GM19452 (cell line): ENCODE measurements around the gene RC3H1.
"Not testable (repeated sequence)": the region's sequence is repeated elsewhere in the genome, so short reads cannot be mapped to it uniquely, and the experiment has no call there.

Source experiments
- ATAC-seq: cut with Tn5 transposase; IDR thresholded peaks from one replicate; pipeline ENCODE4 v1.9.1; 2021; ENCODE audit not compliant: unreplicated experiment

Gene RC3H1

DNA sequence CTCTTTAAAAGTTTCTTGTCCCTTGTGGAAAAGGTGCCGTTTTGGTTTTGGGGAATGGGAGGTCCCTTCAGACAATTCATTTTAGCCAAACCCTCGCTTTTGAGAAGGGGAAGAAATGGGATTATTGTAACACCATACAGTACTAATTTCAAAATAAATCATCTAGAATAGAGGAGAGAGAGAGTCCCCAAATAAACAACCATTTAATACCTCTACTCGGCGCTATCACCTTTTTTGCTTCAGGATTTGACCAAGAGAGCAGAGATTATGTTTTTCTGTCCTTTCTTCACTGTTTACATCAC lies 770 bp upstream of the RC3H1 start:
- no peak for ATAC-seq

- peak; percentile 50 for ATAC-seq
Measured at GRCh38 chr1:174021591-174022079, 522 bp downstream of the RC3H1 start.

GRCh38 chr1:174018565-174018964 lies 3.6 kb downstream of the RC3H1 start:
- no peak for ATAC-seq

- no peak for ATAC-seq
Measured at GRCh38 chr1:174017231-174017970, 4.8 kb downstream of the RC3H1 start.

DNA sequence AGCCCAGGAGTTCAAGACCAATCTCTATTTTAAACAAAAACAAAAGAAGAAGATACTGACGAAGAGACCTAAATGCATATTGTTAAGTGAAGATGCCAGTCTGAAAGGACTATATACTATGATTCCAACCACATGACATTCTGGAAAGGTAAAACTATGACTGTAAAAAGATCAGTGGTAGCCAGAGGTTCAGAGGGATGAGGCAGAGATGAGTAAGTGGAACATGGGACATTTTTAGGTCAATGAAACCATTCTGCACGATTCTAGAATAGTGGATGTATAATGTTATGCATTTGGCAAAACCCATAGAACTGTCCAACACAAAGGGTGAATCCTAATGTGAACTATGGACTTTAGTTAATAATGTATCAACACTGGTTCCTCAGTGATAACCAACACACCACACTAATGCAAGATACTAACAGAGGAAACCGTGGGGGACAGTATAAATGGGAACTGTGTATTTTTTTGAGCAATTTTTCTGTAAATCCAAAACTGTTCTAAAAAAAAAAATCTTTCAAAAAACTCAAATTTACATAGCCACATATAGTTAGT lies 8.2 kb downstream of the RC3H1 start:
- ATAC-seq: no peak

DNA sequence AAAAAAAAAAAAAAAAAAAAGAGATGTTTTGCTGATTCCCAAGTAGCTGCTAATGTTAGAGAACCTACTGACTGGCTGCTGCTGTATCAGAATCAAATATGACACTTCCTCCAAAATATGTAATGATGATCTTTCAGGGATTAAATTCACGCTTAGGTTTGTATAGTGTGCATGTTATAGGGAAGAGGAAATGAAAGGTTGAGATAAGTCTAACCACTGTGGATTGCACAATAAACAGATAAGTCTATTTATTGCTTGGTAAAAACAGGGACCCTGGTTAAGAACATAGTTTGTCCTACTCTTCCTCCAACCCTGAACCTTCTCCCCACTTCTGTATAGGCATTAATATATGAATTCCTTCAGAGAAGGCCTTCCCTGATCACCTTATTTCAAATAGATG lies 13.2 kb downstream of the RC3H1 start:
- no peak for ATAC-seq

- ATAC-seq: no peak
Measured at GRCh38 chr1:174008269-174008668, 13.9 kb downstream of the RC3H1 start.

GRCh38 chr1:174007851-174008250 lies 14.3 kb downstream of the RC3H1 start:
- no peak for ATAC-seq

GRCh38 chr1:174005032-174005431 lies 17.1 kb downstream of the RC3H1 start:
- peak; percentile 94 for ATAC-seq

DNA sequence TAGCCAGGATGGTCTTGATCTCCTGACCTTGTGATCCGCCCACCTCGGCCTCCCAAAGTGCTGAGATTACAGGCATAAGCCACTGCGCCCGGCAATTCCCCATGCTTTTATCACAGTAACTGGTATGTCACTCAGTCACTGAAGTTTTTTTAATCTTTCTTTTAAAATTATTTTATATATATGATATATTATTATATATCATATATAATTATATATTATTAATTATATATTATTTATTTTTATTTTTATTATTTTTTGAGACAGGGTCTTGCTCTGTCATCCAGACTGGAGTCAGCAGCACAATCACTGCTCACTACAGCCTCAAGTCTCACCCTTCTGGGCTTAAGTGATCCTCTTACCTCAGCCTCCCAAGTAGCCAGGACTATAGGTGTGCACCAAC lies 18.3 kb downstream of the RC3H1 start:
- no peak for ATAC-seq

GRCh38 chr1:174001573-174001972 lies 20.6 kb downstream of the RC3H1 start:
- ATAC-seq: no peak

GRCh38 chr1:174000371-174000770 lies 21.8 kb downstream of the RC3H1 start:
- ATAC-seq: no peak

- ATAC-seq: no peak
Measured at GRCh38 chr1:173997791-173998190, 24.4 kb downstream of the RC3H1 start.

GRCh38 chr1:173996995-173997394 lies 25.2 kb downstream of the RC3H1 start:
- no peak for ATAC-seq

GRCh38 chr1:173995475-173995874 lies 26.7 kb downstream of the RC3H1 start:
- no peak for ATAC-seq

DNA sequence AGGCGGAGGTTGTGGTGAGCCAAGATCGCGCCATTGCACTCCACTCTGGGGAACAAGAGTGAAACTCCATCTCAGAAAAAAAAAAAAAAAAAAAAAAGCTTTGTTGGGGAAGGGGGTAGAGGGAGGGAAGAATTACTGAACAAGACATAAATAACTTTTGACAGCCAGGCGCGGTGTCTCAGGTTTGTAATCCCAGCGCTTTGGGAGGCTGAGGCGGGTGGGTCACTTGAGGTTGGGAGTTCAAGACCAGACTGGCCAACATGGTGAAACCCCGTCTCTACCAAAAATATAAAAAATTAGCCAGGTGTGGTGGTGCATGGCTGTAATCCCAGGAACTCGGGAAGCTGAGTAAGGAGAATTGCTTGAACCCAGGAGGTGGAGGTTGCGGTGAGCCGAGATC lies 28.2 kb downstream of the RC3H1 start:
- ATAC-seq: not testable (repeated sequence)

- ATAC-seq: no peak
Measured at GRCh38 chr1:173988068-173988467, 34.1 kb downstream of the RC3H1 start.

DNA sequence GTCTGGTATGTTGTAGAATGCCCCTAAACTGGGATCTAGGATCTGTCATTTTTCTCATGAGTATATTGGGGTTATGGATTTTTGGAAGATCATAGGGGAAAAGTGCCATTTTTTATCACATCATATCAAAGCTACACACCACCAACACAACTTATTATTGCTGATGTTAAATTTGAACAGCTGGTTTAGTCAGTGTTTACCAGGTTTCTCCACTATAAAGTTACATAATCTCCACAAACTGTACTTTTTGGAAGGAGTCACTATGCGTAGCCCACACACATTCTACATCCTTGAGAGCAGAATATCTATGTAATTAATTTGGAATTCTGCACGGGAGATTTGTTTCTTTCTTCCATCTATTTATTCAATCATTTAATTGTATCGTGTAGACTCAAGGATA lies 35.2 kb downstream of the RC3H1 start:
- no peak for ATAC-seq

DNA sequence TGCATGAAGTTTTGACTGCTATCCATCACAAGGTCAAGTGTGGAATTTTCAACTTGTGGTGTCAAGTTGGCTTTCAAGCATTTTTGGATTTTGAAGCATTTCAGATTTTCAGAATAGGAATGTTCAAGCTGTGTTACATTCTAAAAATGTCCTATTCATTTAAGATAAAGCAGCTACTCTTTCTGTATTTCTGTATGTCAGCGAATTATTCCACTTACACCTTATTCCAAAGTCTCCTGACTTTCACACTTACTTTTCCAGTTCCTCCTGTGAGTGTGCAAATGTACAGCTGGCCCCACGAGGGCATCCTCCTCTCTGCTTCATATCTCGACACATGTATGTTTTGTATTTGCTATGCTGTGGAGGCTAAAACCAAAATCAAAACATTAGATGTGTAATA lies 51.9 kb downstream of the RC3H1 start:
- no peak for ATAC-seq

DNA sequence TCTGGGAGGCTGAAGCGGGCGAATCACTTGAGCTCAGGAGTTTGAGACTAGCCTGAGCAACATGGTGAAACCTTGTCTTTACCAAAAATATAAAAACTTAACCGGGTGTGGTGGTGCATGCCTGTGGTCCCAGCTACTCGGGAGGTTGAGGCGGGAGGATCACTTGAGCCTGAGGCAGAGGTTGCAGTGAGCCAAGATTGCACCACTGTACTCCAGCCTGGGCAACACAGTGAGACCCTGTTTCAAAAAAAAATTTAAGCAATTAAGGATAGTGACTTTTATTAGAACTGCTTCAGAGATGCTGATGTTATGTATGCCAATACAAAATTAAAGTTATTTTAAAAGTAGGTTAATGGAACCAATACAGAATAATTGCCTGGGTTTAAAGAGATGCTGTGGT lies 56.3 kb downstream of the RC3H1 start:
- not testable (repeated sequence) for ATAC-seq

GRCh38 chr1:173963477-173963876 lies 58.7 kb downstream of the RC3H1 start:
- no peak for ATAC-seq

- ATAC-seq: no peak
Measured at GRCh38 chr1:173960625-173961024, 61.5 kb downstream of the RC3H1 start.

GRCh38 chr1:173954179-173954578 lies 68.0 kb downstream of the RC3H1 start:
- ATAC-seq: no peak
